Mesenteric fat pad (tissue), 1 donor: ENCODE results near the gene IQCM. TPM values are rescaled to one million over a fixed set of nuclear protein-coding genes. Genes with fewer than 3 reads are reported as not detected.

Experiments used
- DNase-seq: peaks from one replicate; pipeline ENCODE4 v3.0.0-alpha.2; 2020; ENCODE audit warnings: low spot score
- total RNA-seq: library from RNA; stranded (reverse); fragmentation: NEBNext Ultra II Directional; extraction: Animal tissue kit (Norgen Biotek cat#: 25700); gene quantifications from one replicate; pipeline ENCODE4 v1.2.1, GENCODE V29; 2021
- donor health status: DM: yes; HTN: yes; CAD: no.

IQCM gene
- total RNA-seq, 1 donor from 2014 or later, result not detected

GRCh38 chr4:149784018-149784417 lies 31.6 kb downstream of the IQCM start:
- no peak for DNase-seq

GRCh38 chr4:149781150-149781549 lies 34.5 kb downstream of the IQCM start:
- DNase-seq, result no peak

DNA sequence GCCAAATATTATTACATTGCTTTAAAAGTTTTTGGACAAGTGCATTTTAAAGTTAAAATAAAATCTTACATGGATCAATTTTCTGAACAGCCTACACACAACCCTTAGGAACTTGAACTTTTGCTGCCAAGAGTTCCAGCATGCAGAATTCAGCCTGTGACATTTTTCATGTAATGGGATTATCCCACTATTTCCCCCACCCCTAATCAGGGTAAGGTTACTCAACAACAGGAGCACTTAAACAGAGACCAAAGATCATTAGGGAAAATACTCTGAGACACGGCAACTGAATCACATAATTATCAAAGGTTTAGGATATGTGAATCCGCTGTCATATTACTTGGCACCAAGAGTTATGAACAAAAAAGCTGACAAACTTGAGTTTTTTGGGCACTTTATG lies 47.2 kb downstream of the IQCM start:
- DNase-seq, result no peak

GRCh38 chr4:149766135-149766534 lies 49.5 kb downstream of the IQCM start:
- no peak for DNase-seq

DNA sequence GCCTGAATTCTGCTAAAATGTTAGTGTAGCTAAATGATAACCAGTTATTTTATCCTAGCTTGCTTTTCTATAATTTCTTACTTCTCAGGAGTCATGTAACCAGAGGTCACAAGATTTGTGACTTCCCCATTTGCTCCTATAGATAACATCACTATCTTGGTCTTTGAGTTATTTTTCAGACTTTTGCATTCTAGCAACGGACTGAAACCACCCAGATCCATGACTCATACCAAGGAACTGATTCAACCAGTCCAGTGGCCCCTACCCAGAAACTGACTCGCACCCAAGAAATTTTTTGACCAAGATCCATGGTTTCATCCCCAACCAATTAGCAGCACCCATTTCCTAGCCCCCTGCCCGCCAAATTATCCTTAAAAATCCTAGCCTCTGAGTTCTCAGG lies 50.0 kb downstream of the IQCM start:
- DNase-seq, result no peak

GRCh38 chr4:149755969-149756368 lies 59.7 kb downstream of the IQCM start:
- no peak for DNase-seq

GRCh38 chr4:149754526-149754925 lies 61.1 kb downstream of the IQCM start:
- DNase-seq, result no peak

DNA sequence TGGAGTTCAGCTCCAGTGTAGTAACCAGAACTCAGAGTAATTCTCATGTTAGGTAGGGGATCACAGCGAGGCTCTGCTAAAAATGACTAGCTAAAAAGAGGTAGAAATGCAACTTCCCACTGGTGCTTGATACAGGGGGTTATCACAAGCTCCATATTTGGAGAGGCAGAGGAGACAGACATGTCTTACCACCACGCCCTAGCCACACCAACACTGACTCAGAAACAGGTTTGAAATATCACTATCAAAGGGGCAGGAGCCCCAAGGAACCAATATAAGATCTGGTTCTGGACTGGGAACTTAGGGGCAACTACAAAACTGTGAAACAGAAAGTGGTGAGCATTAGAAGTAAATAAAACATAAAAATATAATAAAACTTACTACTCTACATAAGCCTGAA lies 62.9 kb downstream of the IQCM start:
- DNase-seq, result no peak

- no peak for DNase-seq
These were observed 64.5 kb downstream of the IQCM start for GRCh38 chr4:149751174-149751573.

DNA sequence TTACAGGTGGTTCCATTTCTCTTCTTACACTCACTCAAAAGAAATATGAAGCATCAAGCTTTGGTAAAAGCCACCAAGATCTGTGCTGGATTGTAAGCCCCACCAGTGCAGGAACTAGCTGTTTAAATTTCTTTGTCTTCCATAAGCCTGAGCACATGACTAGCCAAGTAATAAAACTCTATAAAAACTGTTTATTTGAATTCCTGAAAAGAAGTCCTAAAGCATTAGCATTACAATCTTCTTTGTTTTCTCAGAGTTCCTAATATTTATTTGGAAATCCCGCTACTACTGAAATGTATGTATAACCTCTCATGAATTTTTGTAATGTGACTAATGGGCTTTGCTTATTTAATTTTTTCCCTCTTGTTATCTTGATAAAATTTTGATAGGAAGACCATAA lies 65.9 kb downstream of the IQCM start:
- DNase-seq, result no peak

GRCh38 chr4:149747646-149748045 lies 68.0 kb downstream of the IQCM start:
- no peak for DNase-seq

GRCh38 chr4:149746276-149746675 lies 69.4 kb downstream of the IQCM start:
- DNase-seq, result no peak

DNA sequence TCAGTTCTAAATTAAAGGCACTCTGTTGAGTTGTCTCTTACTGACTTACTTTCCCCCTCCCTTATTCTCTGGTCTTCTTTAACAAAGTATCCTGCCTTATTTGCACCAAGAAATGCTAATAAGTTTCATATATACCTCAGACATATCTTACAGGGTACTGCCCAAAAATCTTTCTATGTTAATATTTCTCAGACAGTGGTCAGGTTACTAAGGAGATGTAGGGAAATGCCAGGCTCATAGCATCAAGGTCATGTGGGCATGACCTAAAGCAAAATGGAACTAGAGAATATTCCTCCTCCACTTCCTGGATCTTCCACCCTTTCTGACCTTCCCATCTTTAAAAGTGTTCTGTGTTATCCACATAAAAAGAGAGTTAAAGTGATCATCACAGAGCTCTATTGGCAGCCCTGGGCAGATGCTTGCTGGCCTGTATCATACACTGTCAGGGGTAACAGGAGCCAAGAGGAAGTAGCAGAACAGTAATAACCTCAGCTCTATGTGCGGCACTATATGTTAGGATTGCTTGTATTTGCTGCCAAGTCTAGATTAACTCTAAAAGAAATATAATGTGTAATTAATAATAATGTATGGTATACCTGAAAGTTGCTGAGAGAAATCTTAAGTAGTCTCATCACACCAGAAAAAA lies 74.3 kb downstream of the IQCM start:
- DNase-seq, result no peak

GRCh38 chr4:149738156-149738555 lies 77.5 kb downstream of the IQCM start:
- DNase-seq, result no peak

DNA sequence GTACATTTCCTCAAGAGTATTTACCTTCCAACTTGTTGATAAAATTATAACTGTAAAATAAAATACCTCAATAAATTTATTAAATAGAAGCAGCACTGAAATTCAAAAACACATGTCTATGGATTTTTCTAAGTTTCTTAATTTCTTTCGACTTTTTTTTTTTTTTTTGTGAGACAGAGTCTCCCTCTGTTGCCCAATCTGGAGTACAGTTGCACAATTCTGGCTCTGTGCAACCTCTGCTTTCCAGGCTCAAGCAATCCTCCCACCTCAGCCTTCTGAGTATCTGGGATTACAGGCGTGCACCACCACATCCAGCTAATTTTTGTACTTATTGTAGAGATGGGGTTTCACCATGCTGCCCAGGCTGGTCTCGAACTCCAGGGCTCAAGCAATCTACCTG lies 79.8 kb downstream of the IQCM start:
- DNase-seq, result no peak

- no peak for DNase-seq
These were observed 87.2 kb downstream of the IQCM start for GRCh38 chr4:149728444-149728843.

DNA sequence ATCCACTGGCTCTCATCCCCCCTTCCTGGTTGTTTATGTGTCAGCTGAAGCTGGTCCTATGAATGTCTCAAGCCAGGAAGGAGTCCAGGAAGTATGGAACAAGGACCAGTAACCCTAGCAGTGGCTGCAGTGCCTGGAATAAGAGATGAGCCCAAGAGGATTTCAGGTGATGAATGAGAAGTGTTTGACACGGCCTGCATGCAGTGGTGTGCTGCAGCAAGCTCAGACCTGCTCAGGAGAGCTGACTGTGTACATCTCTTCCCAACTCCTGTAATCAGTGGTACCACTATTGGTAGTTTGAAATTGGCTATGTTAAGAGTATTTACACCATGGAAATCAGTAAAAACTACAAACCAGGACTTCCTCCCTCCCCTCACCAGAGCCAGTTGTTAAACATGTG lies 88.0 kb downstream of the IQCM start:
- DNase-seq, result no peak

DNA sequence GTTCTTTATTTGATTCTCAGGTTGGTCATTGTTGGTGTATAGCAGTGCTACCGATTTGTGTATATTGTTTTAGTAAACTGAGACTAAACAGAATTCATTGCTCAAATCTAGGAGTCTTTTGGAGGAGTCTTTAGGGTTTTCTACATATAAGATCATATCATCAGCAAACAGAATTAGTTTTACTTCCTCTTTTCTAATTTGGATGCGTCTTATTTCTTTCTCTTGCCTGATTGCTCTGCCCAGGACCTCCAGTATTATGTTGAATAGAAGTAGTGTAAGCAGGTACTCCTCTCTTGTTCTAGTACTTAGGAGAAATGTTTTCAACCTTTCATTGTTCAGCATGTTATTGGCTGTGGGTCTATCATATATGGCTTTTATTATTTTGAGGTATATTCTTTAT lies 92.6 kb downstream of the IQCM start:
- DNase-seq, result no peak

GRCh38 chr4:149719806-149720205 lies 95.8 kb downstream of the IQCM start:
- no peak for DNase-seq

DNA sequence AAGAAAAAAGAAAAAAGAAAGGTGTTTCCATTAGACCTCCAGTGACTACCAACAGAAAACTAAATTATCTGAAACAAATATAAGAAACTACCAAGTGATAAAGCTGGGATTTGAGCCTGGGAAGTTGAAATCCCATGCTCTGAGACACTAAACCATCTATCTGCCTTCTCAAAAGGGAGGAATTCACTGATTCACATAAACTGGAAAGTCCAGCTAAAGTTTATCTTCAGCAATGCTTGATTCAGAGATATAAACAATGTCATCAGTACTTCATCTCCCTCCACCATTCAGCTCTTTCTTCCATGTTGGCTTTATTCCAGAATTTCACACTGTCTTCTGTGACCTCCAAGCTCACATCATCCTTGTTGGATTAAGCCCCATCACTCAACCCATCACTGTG lies 96.3 kb downstream of the IQCM start:
- no peak for DNase-seq

- DNase-seq, result no peak
These were observed 97.1 kb downstream of the IQCM start for GRCh38 chr4:149718500-149718899.

- DNase-seq, result no peak
These were observed 98.9 kb downstream of the IQCM start for GRCh38 chr4:149716728-149717127.

- DNase-seq, result no peak
These were observed 99.6 kb downstream of the IQCM start for GRCh38 chr4:149715822-149716585.
